ENCODE measurements around the gene NACC1. TPM values are rescaled to one million over a fixed set of nuclear protein-coding genes. Genes with fewer than 3 reads are reported as not detected.

Gene NACC1
- total RNA-seq, 1 donor from 2014 or later: 34.7 TPM

DNA sequence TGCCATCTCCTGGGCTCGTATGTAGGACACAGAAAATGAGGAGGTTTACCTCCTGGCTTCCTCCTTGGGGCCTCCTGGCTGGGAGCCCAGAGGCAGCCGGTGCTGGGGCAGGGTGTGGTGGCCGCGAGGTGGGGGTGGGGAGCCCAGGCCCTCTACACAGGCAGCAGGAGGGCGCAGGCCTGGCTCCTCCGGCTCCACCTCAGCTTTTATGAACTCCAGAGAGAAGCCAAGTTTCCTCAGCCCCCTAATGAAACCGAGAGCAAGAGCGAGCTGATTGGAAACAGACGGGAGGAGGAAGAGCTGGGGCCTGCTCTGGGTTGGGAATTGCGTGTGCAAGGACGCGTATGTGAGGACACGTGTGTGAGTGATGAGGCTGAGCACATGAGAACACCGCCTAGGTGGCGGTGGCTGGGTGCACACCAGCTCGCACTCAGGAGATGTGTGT lies 38.5 kb upstream of the NACC1 start:
- peaks cover 43% of the 10 kb centered on the region for H3K4me1 ChIP-seq
- TF ChIP-seq, protein P1, sequence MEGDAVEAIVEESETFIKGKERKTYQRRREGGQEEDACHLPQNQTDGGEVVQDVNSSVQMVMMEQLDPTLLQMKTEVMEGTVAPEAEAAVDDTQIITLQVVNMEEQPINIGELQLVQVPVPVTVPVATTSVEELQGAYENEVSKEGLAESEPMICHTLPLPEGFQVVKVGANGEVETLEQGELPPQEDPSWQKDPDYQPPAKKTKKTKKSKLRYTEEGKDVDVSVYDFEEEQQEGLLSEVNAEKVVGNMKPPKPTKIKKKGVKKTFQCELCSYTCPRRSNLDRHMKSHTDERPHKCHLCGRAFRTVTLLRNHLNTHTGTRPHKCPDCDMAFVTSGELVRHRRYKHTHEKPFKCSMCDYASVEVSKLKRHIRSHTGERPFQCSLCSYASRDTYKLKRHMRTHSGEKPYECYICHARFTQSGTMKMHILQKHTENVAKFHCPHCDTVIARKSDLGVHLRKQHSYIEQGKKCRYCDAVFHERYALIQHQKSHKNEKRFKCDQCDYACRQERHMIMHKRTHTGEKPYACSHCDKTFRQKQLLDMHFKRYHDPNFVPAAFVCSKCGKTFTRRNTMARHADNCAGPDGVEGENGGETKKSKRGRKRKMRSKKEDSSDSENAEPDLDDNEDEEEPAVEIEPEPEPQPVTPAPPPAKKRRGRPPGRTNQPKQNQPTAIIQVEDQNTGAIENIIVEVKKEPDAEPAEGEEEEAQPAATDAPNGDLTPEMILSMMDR (IDR thresholded peaks at IDR 0.05): no peak
- TF ChIP-seq EZH2 (IDR thresholded peaks at IDR 0.05) (no peak), EZH2phosphoT487 (IDR thresholded peaks at IDR 0.05) (no peak)
- no peaks in the 10 kb centered on the region for H3K79me2 ChIP-seq (ENCODE audit: low read depth)
- Mint-ChIP-seq H3K9me3 (no peaks in the 10 kb centered on the region), H3K27me3 (ENCODE audit: insufficient read depth, low read depth) (peaks cover 41% of the 10 kb centered on the region), H3K4me3 (no peak overlapping the region), H3K36me3 (no peaks in the 10 kb centered on the region), H3K4me1 (peaks cover 35% of the 10 kb centered on the region), H3K27ac (no peak overlapping the region)
- H2AFZ ChIP-seq (replicated peaks): peak overlapping the region; percentile 76
- no peak for DNase-seq (ENCODE audit: low spot score)
- peaks cover 5% of the 10 kb centered on the region for H3F3A ChIP-seq (ENCODE audit: low read depth)
- H3K36me3 ChIP-seq: no peaks in the 10 kb centered on the region
- peaks cover 24% of the 10 kb centered on the region for H3K27me3 ChIP-seq
- no peak overlapping the region for H3K4me3 ChIP-seq
- no peaks in the 10 kb centered on the region for H3K9me3 ChIP-seq (ENCODE audit: low read depth)
- no peak overlapping the region for H3K4me2 ChIP-seq
- no peaks in the 10 kb centered on the region for H4K20me1 ChIP-seq (ENCODE audit: low read depth)
- no peak overlapping the region for H3K9ac ChIP-seq
- no peak overlapping the region for H3K27ac ChIP-seq

DNA sequence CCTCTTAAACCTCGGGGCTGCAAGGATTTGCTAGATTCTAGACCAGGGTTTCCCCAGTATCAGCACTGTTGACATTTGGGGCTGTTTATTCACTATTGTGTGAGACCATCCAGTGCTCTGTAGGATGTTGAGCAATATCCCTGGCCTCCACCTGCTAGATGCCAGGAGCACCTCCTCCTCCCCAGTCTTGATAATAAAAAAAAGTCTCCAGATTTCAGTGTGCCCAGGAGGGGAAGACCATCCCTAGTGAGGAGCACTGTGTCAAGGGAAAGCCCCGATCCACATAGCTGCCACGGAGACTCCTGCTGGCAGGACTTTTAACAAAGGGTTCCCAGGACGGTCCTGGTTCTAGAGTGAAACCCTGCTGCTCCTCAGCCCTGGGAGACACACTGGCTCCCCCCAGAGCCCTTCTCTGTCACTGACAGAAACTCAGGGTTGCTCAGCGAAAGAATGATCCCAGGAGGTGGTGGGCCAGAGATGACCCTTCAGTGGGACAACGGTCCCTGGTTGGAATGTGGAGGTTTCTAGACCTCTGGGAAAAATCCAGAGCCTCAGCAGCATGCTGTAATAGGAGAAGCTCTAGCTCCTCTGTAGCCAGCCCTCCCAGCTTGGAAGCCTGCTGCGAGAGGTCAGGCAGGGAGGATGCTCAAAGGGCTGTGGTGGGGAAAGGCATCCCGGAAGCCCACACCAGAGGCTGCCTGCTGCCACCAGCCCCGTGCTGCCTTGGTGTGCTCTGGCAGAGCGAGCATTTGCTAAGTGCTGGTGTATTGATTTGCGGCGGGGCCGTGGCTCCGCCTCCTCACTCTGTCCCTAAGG lies 35.7 kb upstream of the NACC1 start:
- peaks cover 11% of the 10 kb centered on the region for H3K27me3 ChIP-seq
- peak; percentile 74 for DNase-seq (ENCODE audit: low spot score)
- H3K79me2 ChIP-seq (ENCODE audit: low read depth): no peaks in the 10 kb centered on the region
- peak overlapping the region; percentile 11 for H3K4me2 ChIP-seq
- no peak overlapping the region for H3K27ac Mint-ChIP-seq
- peaks cover 43% of the 10 kb centered on the region for H3K4me1 ChIP-seq
- H3K27me3 Mint-ChIP-seq (ENCODE audit: insufficient read depth, low read depth): peaks cover 38% of the 10 kb centered on the region
- peaks cover 5% of the 10 kb centered on the region for H3F3A ChIP-seq (ENCODE audit: low read depth)
- H3K9me3 Mint-ChIP-seq: no peaks in the 10 kb centered on the region
- H3K4me3 ChIP-seq: no peak overlapping the region
- TF ChIP-seq, protein P1 (IDR thresholded peaks at IDR 0.05): peak; percentile 34
- no peak for TF ChIP-seq EZH2phosphoT487 (IDR thresholded peaks at IDR 0.05)
- H3K4me1 Mint-ChIP-seq: peaks cover 33% of the 10 kb centered on the region
- H2AFZ ChIP-seq (replicated peaks): peak overlapping the region; percentile 32
- H3K9ac ChIP-seq: no peak overlapping the region
- no peaks in the 10 kb centered on the region for H3K36me3 ChIP-seq
- H3K27ac ChIP-seq: no peak overlapping the region
- no peak overlapping the region for H3K4me3 Mint-ChIP-seq
- H4K20me1 ChIP-seq (ENCODE audit: low read depth): no peaks in the 10 kb centered on the region
- no peaks in the 10 kb centered on the region for H3K36me3 Mint-ChIP-seq
- H3K9me3 ChIP-seq (ENCODE audit: low read depth): no peaks in the 10 kb centered on the region

- H3K4me2 ChIP-seq: peak overlapping the region; percentile 11
- H4K20me1 ChIP-seq (ENCODE audit: low read depth): no peaks in the 10 kb centered on the region
- no peak overlapping the region for H3K9ac ChIP-seq
- H3K27ac ChIP-seq: no peak overlapping the region
- no peak for DNase-seq (ENCODE audit: low spot score)
- TF ChIP-seq, protein P1 (IDR thresholded peaks at IDR 0.05): no peak
- no peak for TF ChIP-seq EZH2 (IDR thresholded peaks at IDR 0.05)
- no peak for TF ChIP-seq EZH2phosphoT487 (IDR thresholded peaks at IDR 0.05)
- Mint-ChIP-seq H3K27me3 (ENCODE audit: insufficient read depth, low read depth) (peaks cover 33% of the 10 kb centered on the region), H3K36me3 (no peaks in the 10 kb centered on the region), H3K4me3 (peak overlapping the region; percentile 42), H3K4me1 (peaks cover 29% of the 10 kb centered on the region), H3K27ac (no peak overlapping the region), H3K9me3 (no peaks in the 10 kb centered on the region)
- H3K27me3 ChIP-seq: peaks cover 11% of the 10 kb centered on the region
- no peaks in the 10 kb centered on the region for H3K9me3 ChIP-seq (ENCODE audit: low read depth)
- H3K4me1 ChIP-seq: peaks cover 37% of the 10 kb centered on the region
- H2AFZ ChIP-seq (replicated peaks): peak overlapping the region; percentile 32
- no peaks in the 10 kb centered on the region for H3K79me2 ChIP-seq (ENCODE audit: low read depth)
- H3K4me3 ChIP-seq: no peak overlapping the region
- H3K36me3 ChIP-seq: no peaks in the 10 kb centered on the region
- peaks cover 5% of the 10 kb centered on the region for H3F3A ChIP-seq (ENCODE audit: low read depth)
These were observed 35.1 kb upstream of the NACC1 start for GRCh38 chr19:13083008-13083404.

Measured in neural progenitor cell (in vitro differentiated cells).